Esophagus squamous epithelium (tissue), 4 donors: Measurements from ENCODE around the gene NCAM1.

Source experiments
- CTCF ChIP-seq, 6 experiments: fragments of 450-650 bp in 4 of 6; fragments of 200-600 bp in 2 of 6; sonication (generic) in 2 of 6; IDR thresholded peaks; one replicate each; pipeline ENCODE4 v1.5.1; 2016 to 2019; ENCODE audit warnings: antibody characterized with exemption in 6 of 6, mild to moderate bottlenecking in 4 of 6, moderate library complexity in 4 of 6
- POLR2A ChIP-seq, 4 donors: fragments of 450-650 bp; IDR thresholded peaks; one replicate each; pipeline ENCODE4 v1.6.1; 2017; ENCODE audit warnings: antibody characterized with exemption in 4 of 4, mild to moderate bottlenecking in 4 of 4, moderate library complexity in 3 of 4

- TF ChIP-seq CTCF (IDR thresholded peaks at IDR 0.05) (no peak), POLR2A (IDR thresholded peaks at IDR 0.05) (no peak)
Observed at GRCh38 chr11:113198972-113199661, 237.9 kb downstream of the NCAM1 start.
